Dermis microvascular lymphatic vessel endothelial cell (primary cell): ENCODE measurements around the gene CFAP69. TPM values are rescaled to one million over a fixed set of nuclear protein-coding genes. Genes with fewer than 3 reads are reported as not detected.

Experiments used
- DNase-seq, 2 donors: peaks; one replicate each; pipeline versions ENCODE4 v3.0.0 to v3.0.0-alpha.2; 2010; ENCODE audit warnings: low read depth in 2 of 2
- total RNA-seq: library from RNA; depleted of rRNA; stranded (reverse); fragments of >200 nt; gene quantifications from 2 replicates; pipeline ENCODE4 v1.2.1, GENCODE V29; 2014

CFAP69 gene
- 0.63 and 0.90 TPM in 2 replicates for total RNA-seq

GRCh38 chr7:90244909-90245851, at the start of gene CFAP69:
Gene CFAP69, plus strand, starts transcription at chr7:90245174. Its CDS starts 251 bp downstream, at chr7:90245425.
- peak; percentile 75 to 86 for DNase-seq

GRCh38 chr7:90201500-90202195, 43.3 kb upstream of the CFAP69 start:
- DNase-seq = no peak

- no peak for DNase-seq
Observed at GRCh38 chr7:90207956-90208355, 37.0 kb upstream of the CFAP69 start.

- DNase-seq = no peak
Observed at GRCh38 chr7:90209776-90210175, 35.2 kb upstream of the CFAP69 start.

GRCh38 chr7:90210475-90210874, 34.5 kb upstream of the CFAP69 start:
- DNase-seq = no peak

GRCh38 chr7:90210981-90211380, 34.0 kb upstream of the CFAP69 start:
- peak in 1 of 2 donors; percentile 23 for DNase-seq

GRCh38 chr7:90211391-90212148, 33.4 kb upstream of the CFAP69 start, which contains the start of gene STEAP2:
Gene STEAP2, plus strand, starts transcription at chr7:90211740. Its CDS starts 13,343 bp downstream, at chr7:90225083.
- DNase-seq = peak; percentile 48 to 93

- no peak for DNase-seq
Observed at GRCh38 chr7:90212149-90212495, 32.9 kb upstream of the CFAP69 start.

- no peak for DNase-seq
Observed at GRCh38 chr7:90213521-90213920, 31.5 kb upstream of the CFAP69 start.

GRCh38 chr7:90216080-90216674, 28.8 kb upstream of the CFAP69 start:
- DNase-seq = no peak

- DNase-seq = no peak
Observed at GRCh38 chr7:90216771-90217170, 28.2 kb upstream of the CFAP69 start.

- DNase-seq = no peak
Observed at GRCh38 chr7:90222390-90222789, 22.6 kb upstream of the CFAP69 start.

- DNase-seq = peak in 1 of 2 donors; percentile 33
Observed at GRCh38 chr7:90222811-90223725, 21.9 kb upstream of the CFAP69 start.

- no peak for DNase-seq
Observed at GRCh38 chr7:90224195-90224594, 20.8 kb upstream of the CFAP69 start.

GRCh38 chr7:90225181-90225580, 19.8 kb upstream of the CFAP69 start:
- no peak for DNase-seq

- no peak for DNase-seq
Observed at GRCh38 chr7:90225601-90226000, 19.4 kb upstream of the CFAP69 start.

- no peak for DNase-seq
Observed at GRCh38 chr7:90227259-90227658, 17.7 kb upstream of the CFAP69 start.

GRCh38 chr7:90229682-90230081, 15.3 kb upstream of the CFAP69 start:
- no peak for DNase-seq

- no peak for DNase-seq
Observed at GRCh38 chr7:90230834-90231233, 14.1 kb upstream of the CFAP69 start.

GRCh38 chr7:90231304-90231703, 13.7 kb upstream of the CFAP69 start:
- no peak for DNase-seq
